NOMO-1 treated with dmso at 0.1 percent for 144 hours (cell line): ENCODE measurements around the gene PPTC7.
"Not testable (repeated sequence)": the region's sequence is repeated elsewhere in the genome, so short reads cannot be mapped to it uniquely, and the experiment has no call there.

ENCODE experiments used
- DNase-seq: peaks from one replicate; lab custom pipeline; 2025; ENCODE audit not compliant: unreplicated experiment; lab: John Stamatoyannopoulos, UW

Gene PPTC7

DNA sequence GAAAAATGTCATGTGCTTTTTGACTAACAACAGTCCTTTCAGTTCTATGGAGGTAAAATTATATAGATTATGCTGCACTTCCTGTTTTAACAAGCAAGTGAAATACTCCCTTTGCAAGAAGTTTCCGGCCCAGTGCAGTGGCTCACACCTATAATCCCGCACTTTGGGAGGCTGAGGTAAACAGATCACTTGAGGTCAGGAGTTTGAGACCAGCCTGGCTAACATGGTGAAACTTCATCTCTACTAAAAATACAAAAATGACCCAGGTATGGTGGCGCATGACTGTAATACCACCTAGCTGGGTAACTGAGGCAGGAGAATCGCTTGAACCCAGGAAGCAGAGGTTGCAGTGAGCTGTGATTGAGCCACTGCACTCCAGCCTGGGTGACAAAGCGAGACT, 20.7 kb downstream of the PPTC7 start:
- DNase-seq: not testable (repeated sequence)

- DNase-seq: no peak
These were observed 21.5 kb downstream of the PPTC7 start for GRCh38 chr12:110561471-110562201.

GRCh38 chr12:110560946-110561345, 22.2 kb downstream of the PPTC7 start:
- no peak for DNase-seq

DNA sequence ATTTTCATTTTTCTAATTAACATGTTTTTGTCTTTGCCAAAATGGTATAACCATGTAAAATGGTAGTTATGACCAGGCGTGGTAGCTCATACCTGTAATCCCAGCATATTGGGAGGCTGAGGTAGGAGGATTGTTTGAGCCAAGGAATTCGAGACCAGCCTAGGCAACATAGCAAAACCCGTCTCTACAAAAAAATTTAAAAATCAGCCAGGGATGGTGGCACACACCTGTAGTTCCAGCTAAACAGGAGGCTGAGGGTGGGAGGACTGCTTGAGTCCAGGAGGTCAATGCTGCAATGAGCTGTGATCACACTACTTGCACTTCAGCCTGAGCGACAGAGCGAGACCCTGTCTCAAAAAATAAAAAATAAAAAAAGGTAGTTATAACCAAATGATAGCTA, 23.1 kb downstream of the PPTC7 start:
- no peak for DNase-seq

- not testable (repeated sequence) for DNase-seq
These were observed 24.2 kb downstream of the PPTC7 start for GRCh38 chr12:110558945-110559344.

GRCh38 chr12:110557300-110557699, 25.8 kb downstream of the PPTC7 start:
- no peak for DNase-seq

GRCh38 chr12:110556705-110557104, 26.4 kb downstream of the PPTC7 start:
- no peak for DNase-seq

GRCh38 chr12:110555577-110556406, 27.3 kb downstream of the PPTC7 start:
- peak; percentile 26 for DNase-seq

- no peak for DNase-seq
These were observed 28.9 kb downstream of the PPTC7 start for GRCh38 chr12:110554184-110554583.

DNA sequence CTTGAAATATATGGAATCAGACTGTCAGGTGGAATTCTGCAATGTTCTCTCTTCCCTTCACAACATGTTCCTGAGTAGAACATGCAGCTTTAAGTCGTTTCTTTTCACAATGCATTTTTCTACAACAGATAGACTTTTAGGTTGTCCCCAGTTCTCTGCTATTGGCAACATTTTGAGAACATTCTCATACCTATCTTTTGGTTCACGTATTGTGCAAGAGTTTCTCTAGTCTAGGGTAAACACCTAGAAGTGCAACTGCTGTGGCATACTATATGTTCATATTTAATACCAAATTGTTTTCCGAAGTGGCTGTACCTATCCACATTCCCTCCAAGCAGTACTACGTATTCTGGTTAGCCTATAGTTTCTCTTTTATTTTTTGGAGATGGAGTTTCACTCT, 32.1 kb downstream of the PPTC7 start:
- DNase-seq: no peak

GRCh38 chr12:110549716-110550115, 33.4 kb downstream of the PPTC7 start:
- no peak for DNase-seq

DNA sequence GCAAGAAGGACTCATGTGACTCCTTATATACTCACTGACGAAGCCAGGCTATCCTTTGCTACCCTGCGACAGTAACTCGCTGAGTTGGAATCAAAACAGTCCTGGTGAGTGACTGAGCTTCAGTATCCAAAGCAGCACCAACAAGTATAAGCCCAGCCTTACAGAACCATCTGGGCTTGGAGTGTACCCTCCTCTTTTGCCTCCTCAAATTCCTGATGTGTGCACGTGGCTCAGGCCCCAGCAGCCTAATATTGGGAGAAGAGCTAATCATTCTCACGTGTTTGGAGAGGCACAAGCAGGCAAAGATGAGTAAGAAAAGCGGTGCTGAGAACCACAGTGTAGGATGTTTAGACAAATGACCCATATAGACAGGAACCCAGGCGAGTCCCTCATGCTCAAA, 34.4 kb downstream of the PPTC7 start:
- no peak for DNase-seq

GRCh38 chr12:110547090-110547489, 36.0 kb downstream of the PPTC7 start:
- no peak for DNase-seq

DNA sequence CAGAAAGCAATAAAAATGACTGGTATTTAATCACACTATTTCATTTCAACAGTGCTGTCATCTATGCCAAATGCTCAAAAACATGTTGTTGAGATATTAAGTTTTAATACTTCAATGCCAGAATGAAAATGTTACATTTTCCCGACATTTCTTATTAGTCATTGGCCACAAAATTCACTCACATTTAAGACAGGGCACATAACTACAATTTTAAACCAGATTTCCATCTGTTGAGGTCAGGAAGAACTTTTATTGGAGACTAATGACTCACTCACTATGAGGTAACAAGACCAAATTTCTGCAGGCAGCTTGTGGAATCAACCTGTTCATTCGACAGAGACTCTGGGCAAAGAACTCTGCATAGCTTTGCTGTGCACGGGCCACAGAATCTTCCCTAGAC, 36.8 kb downstream of the PPTC7 start:
- peak; percentile 18 for DNase-seq

DNA sequence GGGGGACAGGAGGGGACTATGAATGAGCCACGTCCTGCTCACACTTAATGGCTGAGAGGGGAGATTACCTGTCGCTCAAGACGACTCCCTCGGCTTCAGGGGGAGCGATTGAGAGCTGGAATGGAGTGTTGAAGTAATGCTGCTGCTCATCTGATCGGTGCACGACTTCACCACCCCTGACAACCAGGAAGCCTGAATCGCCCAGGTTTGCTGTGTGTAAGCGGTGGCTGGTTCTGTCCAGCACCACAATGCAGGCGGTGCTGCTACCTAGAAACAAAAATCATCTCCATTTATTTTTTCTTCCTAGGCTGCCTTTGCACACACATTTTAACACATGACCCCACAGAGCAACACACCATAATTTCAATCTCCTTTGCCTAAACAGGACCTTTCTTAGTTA, 37.3 kb downstream of the PPTC7 start:
- no peak for DNase-seq

DNA sequence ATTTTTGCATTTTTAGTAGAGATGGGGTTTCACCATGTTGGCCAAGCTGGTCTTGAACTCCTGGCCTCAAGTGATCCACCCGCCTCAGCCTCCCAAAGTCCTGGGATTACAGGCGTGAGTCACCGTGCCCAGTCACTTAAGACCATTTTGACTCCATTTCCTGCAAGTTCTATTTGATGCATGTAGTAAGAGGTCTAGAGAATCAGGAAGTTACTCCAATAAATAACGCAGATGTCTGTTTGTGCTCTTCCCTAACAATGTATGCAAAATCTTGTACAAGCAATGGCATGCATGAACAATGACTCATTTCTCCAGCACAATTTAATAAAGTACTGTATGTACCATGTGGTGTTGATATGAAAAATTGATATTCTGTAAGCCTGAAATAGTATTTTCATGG, 37.9 kb downstream of the PPTC7 start:
- peak; percentile 75 for DNase-seq

- DNase-seq: no peak
These were observed 39.2 kb downstream of the PPTC7 start for GRCh38 chr12:110543965-110544364.

GRCh38 chr12:110543252-110543959, 39.7 kb downstream of the PPTC7 start:
- no peak for DNase-seq

- no peak for DNase-seq
These were observed 43.1 kb downstream of the PPTC7 start for GRCh38 chr12:110540048-110540447.

GRCh38 chr12:110538869-110539622, 44.1 kb downstream of the PPTC7 start:
- no peak for DNase-seq
